Large intestine (tissue), 3 donors: ENCODE measurements around the gene TMEM184B. TPM values are rescaled to one million over a fixed set of nuclear protein-coding genes. Genes with fewer than 3 reads are reported as not detected.
A peak's percentile ranks its signal among the peaks of the same experiment; 100 is the strongest.

Experiments used
- DNase-seq, 2 donors: peaks; one replicate each; pipeline versions ENCODE4 v3.0.0 to v3.0.0-alpha.2; 2013
- H3K27ac ChIP-seq: one replicate; pipeline ENCODE4 v1.5.1; 2013; ENCODE audit warnings: low read length
- H3K27me3 ChIP-seq: 2 replicates; pipeline ENCODE4 v1.6.1; 2013; ENCODE audit warnings: low read length; ENCODE audit not compliant: control insufficient read depth, insufficient read depth
- H3K36me3 ChIP-seq: 2 replicates; pipeline ENCODE4 v1.6.1; 2013; ENCODE audit warnings: low read length; ENCODE audit not compliant: control insufficient read depth, insufficient read depth
- H3K4me1 ChIP-seq: one replicate; pipeline ENCODE4 v1.6.1; 2013; ENCODE audit warnings: low read length; ENCODE audit not compliant: control insufficient read depth, insufficient read depth
- H3K4me3 ChIP-seq: one replicate; pipeline ENCODE4 v1.5.1; 2013; ENCODE audit warnings: low read length
- H3K9me3 ChIP-seq: one replicate; pipeline ENCODE4 v1.6.1; 2013; ENCODE audit warnings: mild to moderate bottlenecking, low read depth, low read length, moderate library complexity; ENCODE audit not compliant: control insufficient read depth
- WGBS: methylation state at CpG from one replicate; pipeline ENCODE4 v1.1.5; 2013; ENCODE audit warnings: low lambda C conversion rate; ENCODE audit not compliant: insufficient coverage; 5-methylcytosine and 5-hydroxymethylcytosine counted together
- polyA plus RNA-seq: library from polyadenylated mRNA; unstranded; fragments of 120-200 nt; gene quantifications from one replicate; pipeline ENCODE4 v1.2.1, GENCODE V29; 2013

The TMEM184B gene
- polyA plus RNA-seq, 1 donor, result 56.5 TPM

GRCh38 chr22:38205261-38206128, 67.3 kb downstream of the TMEM184B start:
- H3K27ac ChIP-seq, result no peak overlapping the region
- no peak overlapping the region for H3K4me3 ChIP-seq
- peak in 1 of 2 donors; percentile 33 for DNase-seq
- peaks cover 17% of the 10 kb centered on the region for H3K4me1 ChIP-seq
- WGBS, result no CpG with 5 or more reads among the region's 15 CpGs
- no peaks in the 10 kb centered on the region for H3K27me3 ChIP-seq
- peaks cover 4% of the 10 kb centered on the region for H3K36me3 ChIP-seq
- H3K9me3 ChIP-seq, result no peaks in the 10 kb centered on the region

DNA sequence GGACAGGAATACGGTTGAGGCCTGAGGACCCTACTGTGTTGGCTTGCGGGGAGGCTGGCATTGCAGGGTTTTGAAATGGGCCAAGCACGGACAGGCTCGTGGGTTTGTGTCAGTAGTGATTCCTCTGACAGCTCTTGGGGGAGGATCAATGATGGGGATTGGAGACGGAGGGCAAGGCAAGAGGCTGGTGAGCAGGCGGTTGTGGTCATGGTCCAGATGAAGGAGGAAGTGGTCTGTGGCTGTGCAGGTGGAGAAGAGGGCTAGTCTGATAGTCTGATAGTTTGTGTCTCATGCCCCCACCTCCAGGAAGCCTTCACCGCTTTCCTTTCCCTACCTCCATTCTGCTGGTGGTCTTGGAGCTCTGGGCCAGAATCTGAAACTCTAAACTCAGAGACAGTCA, 68.0 kb downstream of the TMEM184B start:
- peaks cover 4% of the 10 kb centered on the region for H3K36me3 ChIP-seq
- H3K27ac ChIP-seq, result no peak overlapping the region
- peaks cover 17% of the 10 kb centered on the region for H3K4me1 ChIP-seq
- no peaks in the 10 kb centered on the region for H3K27me3 ChIP-seq
- 100% methylated on average over 1 of the region's 7 CpGs for WGBS
- no peaks in the 10 kb centered on the region for H3K9me3 ChIP-seq
- no peak overlapping the region for H3K4me3 ChIP-seq
- no peak for DNase-seq

GRCh38 chr22:38203855-38204514, 68.8 kb downstream of the TMEM184B start:
- Histone ChIP-seq H3K4me3 (peak overlapping the region; percentile 84), H3K9me3 (no peaks in the 10 kb centered on the region), H3K4me1 (peaks cover 17% of the 10 kb centered on the region), H3K36me3 (peaks cover 4% of the 10 kb centered on the region), H3K27me3 (no peaks in the 10 kb centered on the region), H3K27ac (peak overlapping the region; percentile 96)
- no CpG with 5 or more reads among the region's 3 CpGs for WGBS
- DNase-seq, result no peak

DNA sequence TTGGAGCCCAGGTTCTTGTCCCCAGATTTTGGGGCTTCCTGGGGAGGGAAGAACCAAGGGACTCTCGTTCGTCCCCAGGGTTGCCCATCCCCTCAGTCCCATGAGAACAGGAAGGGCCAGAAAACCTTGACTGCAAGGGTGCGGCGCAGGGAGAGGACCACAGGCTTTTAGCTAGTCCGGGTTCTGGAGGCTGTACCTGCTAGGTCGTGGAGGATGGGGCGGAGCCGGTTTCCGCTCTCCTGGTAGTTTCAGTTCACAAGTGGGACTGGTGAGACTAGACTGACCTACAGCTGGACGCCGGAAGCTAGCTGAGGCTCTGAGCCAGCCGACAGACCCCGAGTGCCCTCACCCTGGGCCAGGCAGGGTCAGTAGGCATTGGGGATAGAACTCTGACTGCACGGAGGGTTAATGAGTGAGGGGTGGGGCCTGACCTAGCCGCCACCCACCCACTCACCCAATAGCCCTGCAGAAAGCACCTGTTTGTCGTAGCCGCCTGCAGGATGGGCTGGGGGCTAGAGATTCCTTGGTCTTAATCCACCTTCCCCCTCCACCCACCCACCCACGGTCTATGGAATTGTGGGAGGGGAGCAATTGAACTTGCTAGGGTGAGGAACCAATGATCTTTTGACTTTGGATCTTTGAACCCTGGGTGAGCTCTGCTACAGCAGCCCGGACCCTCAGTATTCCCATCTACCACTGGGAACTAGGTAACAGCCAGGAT, 69.6 kb downstream of the TMEM184B start:
- Histone ChIP-seq H3K4me1 (peaks cover 17% of the 10 kb centered on the region), H3K9me3 (no peaks in the 10 kb centered on the region), H3K27ac (peak overlapping the region; percentile 96), H3K4me3 (peak overlapping the region; percentile 84), H3K36me3 (no peaks in the 10 kb centered on the region), H3K27me3 (no peaks in the 10 kb centered on the region)
- DNase-seq, result peak; percentile 68 to 83
- WGBS, result no CpG with 5 or more reads among the region's 19 CpGs

GRCh38 chr22:38202437-38203089, 70.2 kb downstream of the TMEM184B start:
- peaks cover 17% of the 10 kb centered on the region for H3K4me1 ChIP-seq
- peak overlapping the region; percentile 84 for H3K4me3 ChIP-seq
- no peaks in the 10 kb centered on the region for H3K9me3 ChIP-seq
- peak; percentile 74 to 85 for DNase-seq
- H3K27me3 ChIP-seq, result no peaks in the 10 kb centered on the region
- WGBS, result no CpG with 5 or more reads among the region's 74 CpGs
- no peaks in the 10 kb centered on the region for H3K36me3 ChIP-seq
- H3K27ac ChIP-seq, result peak overlapping the region; percentile 96

DNA sequence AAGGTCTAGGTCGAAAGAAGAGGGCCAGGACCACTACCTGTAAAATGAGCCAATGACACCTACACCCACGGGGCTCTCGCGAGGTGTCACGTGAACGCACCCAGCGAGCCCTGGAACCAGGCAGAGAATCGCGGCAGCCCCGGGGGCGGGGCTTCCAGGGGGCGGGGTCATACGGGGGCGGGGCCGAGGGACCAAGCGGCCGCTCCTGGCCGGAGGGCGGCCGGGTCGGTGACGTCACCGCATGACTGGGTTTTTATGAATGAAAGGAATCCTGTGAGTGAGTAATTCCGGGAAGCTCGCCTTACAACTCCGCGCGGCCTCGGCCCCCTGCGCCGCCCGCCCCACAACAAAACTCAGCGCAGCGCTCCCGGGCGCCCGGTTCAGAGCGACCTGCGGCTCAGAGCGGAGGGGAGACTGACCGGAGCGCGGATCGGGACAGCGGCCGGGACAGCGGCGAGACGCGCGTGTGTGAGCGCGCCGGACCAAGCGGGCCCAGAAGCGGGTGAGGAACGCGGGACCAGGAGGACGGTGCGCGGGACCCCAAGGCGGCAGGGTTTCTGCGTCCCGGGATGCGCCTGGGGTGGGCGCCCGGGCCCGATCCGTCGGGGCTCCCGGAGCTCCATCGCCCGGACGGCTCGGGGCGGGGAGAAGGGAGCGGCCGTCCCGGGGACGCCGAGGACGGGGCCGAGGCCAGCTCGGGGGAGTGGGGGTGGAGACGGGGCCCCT, 70.9 kb downstream of the TMEM184B start, which contains the start of gene MAFF:
TSS of gene MAFF (plus strand) at position 284 of the 726 bp plus-strand sequence. CDS start 11,860 bp downstream, outside the sequence.
- DNase-seq, result peak; percentile 96 to 97
- peak within 1 kb of the TSS; percentile 96 for H3K27ac ChIP-seq
- WGBS, result no CpG with 5 or more reads among the region's 85 CpGs
- no peaks in the 10 kb centered on the region for H3K27me3 ChIP-seq
- H3K4me1 ChIP-seq, result peaks cover 19% of the 10 kb centered on the region
- no peaks in the 10 kb centered on the region for H3K36me3 ChIP-seq
- peak within 1 kb of the TSS; percentile 84 for H3K4me3 ChIP-seq
- no peaks in the 10 kb centered on the region for H3K9me3 ChIP-seq

DNA sequence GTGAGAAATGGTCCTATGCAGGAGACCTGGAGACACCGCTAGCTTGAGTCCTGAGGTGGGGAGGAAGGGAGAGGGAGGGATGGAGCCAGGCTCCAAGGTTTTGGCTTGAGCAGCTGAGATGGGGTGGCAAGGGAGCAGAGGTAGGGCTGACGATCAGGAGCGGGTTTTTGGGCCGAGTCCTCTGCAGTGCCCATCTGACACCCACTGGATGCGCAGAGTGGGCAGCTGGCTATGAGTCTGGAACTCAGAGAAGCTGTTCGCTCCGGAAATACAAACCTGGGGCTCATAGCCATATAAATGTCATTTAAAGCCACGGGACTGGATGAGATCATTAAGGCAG, 71.5 kb downstream of the TMEM184B start:
- H3K4me3 ChIP-seq, result peak overlapping the region; percentile 84
- WGBS, result no CpG with 5 or more reads among the region's 8 CpGs
- no peak for DNase-seq

GRCh38 chr22:38199826-38200559, 72.8 kb downstream of the TMEM184B start:
- no peak for DNase-seq
- Histone ChIP-seq H3K4me3 (no peak overlapping the region), H3K36me3 (no peaks in the 10 kb centered on the region), H3K9me3 (no peaks in the 10 kb centered on the region), H3K27ac (no peak overlapping the region), H3K27me3 (no peaks in the 10 kb centered on the region), H3K4me1 (peaks cover 22% of the 10 kb centered on the region)
- WGBS, result no CpG with 5 or more reads among the region's 10 CpGs

More for the DNA sequence above, 71.5 kb downstream of the TMEM184B start:
- Histone ChIP-seq H3K4me1 (peaks cover 22% of the 10 kb centered on the region), H3K9me3 (no peaks in the 10 kb centered on the region), H3K27me3 (no peaks in the 10 kb centered on the region), H3K36me3 (no peaks in the 10 kb centered on the region), H3K27ac (peak overlapping the region; percentile 67)

- H3K4me3 ChIP-seq, result no peak overlapping the region
- WGBS, result no CpG with 5 or more reads among the region's 19 CpGs
Measured at GRCh38 chr22:38196791-38197419, 75.9 kb downstream of the TMEM184B start.

More at GRCh38 chr22:38196791-38197419, 75.9 kb downstream of the TMEM184B start:
- H3K27ac ChIP-seq, result no peak overlapping the region
- no peaks in the 10 kb centered on the region for H3K36me3 ChIP-seq
- H3K27me3 ChIP-seq, result no peaks in the 10 kb centered on the region
- no peaks in the 10 kb centered on the region for H3K9me3 ChIP-seq
- peak in 1 of 2 donors; percentile 72 for DNase-seq
- peaks cover 22% of the 10 kb centered on the region for H3K4me1 ChIP-seq
